K562 (cell line): Measurements from ENCODE around the gene AGPAT3. TPM values are rescaled to one million over a fixed set of nuclear protein-coding genes. Genes with fewer than 3 reads are reported as not detected.
A peak's percentile ranks its signal among the peaks of the same experiment; 100 is the strongest.

Source experiments
- ATAC-seq: fragments of 200-7000 bp; cut with Tn5 transposase; 3 replicates; pipeline ENCODE4 v1.9.1; 2020; ENCODE audit warnings: moderate library complexity
- BruUV-seq: library from RNA; stranded (reverse); fragments of 400-500 nt; replicated peaks from 2 replicates; lab custom pipeline; 2021; lab: Mats Ljungman, UMichigan
- CTCF ChIA-PET: fragments of 300-600 bp; formaldehyde crosslinking; extraction: SDS; loops from one replicate; lab custom pipeline; 2021; ENCODE audit warnings: low intra/inter-chr PET ratio; lab: Yijun Ruan, JAX
- POLR2A ChIA-PET: fragments of 300-600, 350-650 bp; sonication (Branson Sonifier 250); formaldehyde crosslinking; extraction: SDS; loops from one replicate; lab custom pipeline; 2021; ENCODE audit warnings: antibody characterized with exemption, inconsistent platforms; lab: Yijun Ruan, JAX
- DNase-seq, 4 experiments: peaks; one replicate each; pipeline versions ENCODE4 v3.0.0 to v3.0.0-alpha.2; 2011 to 2018; ENCODE audit warnings: low spot score in 3 of 4, mixed read lengths in 3 of 4; ENCODE audit errors: extremely low read depth in 1 of 4
- FAIRE-seq: peaks from 2 replicates; lab custom pipeline; 2011; peaks lifted over from hg19 to GRCh38; lab: Jason Lieb, UNC
- H2AFZ ChIP-seq: 2 replicates; pipeline ENCODE4 v1.6.0; 2011; ENCODE audit warnings: low read depth, low read length, control low read depth, inconsistent platforms
- H3K27ac ChIP-seq: fragments of 200-600 bp; 3 replicates; pipeline ENCODE4 v1.8.0; 2011; ENCODE audit warnings: low read depth, mild to moderate bottlenecking, control low read depth, inconsistent platforms, low read length, moderate library complexity, mixed read lengths; ENCODE audit errors: extremely low read depth
- H3K27me3 ChIP-seq, 2 experiments: fragments of 300-600 bp in 1 of 2; 2 replicates in 1 of 2; 3 replicates in 1 of 2; pipeline versions ENCODE4 v1.6.0 to v1.8.0; 2011; ENCODE audit warnings: inconsistent platforms in 2 of 2, low read length in 2 of 2, mild to moderate bottlenecking in 1 of 2, mixed read lengths in 1 of 2, moderate library complexity in 1 of 2; ENCODE audit not compliant: control insufficient read depth in 2 of 2, insufficient read depth in 2 of 2
- H3K36me3 ChIP-seq: fragments of 300-600 bp; 3 replicates; pipeline ENCODE4 v1.8.0; 2011; ENCODE audit warnings: mild to moderate bottlenecking, low read length, inconsistent platforms; ENCODE audit not compliant: control insufficient read depth, insufficient read depth
- H3K4me1 ChIP-seq, 2 experiments: fragments of 200-600 bp in 1 of 2; replicated peaks in 1 of 2; 2 replicates in 1 of 2; 3 replicates in 1 of 2; pipeline versions ENCODE4 v1.5.1 to v1.8.0; 2011; ENCODE audit warnings: inconsistent platforms in 2 of 2, low read length in 2 of 2, mild to moderate bottlenecking in 1 of 2, mixed read lengths in 1 of 2, moderate library complexity in 1 of 2; ENCODE audit not compliant: control insufficient read depth in 2 of 2, insufficient read depth in 2 of 2
- H3K4me2 ChIP-seq: 2 replicates; pipeline ENCODE4 v1.6.1; 2011; ENCODE audit warnings: low read length, control low read depth, inconsistent platforms, mixed read lengths; ENCODE audit not compliant: insufficient read depth
- H3K4me3 ChIP-seq: fragments of 200-600 bp; sonication (generic), shearing (Covaris generic); 2 replicates; pipeline ENCODE4 v1.5.1; 2016; ENCODE audit warnings: control low read depth, inconsistent platforms
- H3K79me2 ChIP-seq: fragments of 200-600 bp; 3 replicates; pipeline ENCODE4 v1.8.0; 2011; ENCODE audit warnings: low read length, inconsistent platforms; ENCODE audit not compliant: control insufficient read depth, insufficient read depth
- H3K9ac ChIP-seq, 2 experiments: 2 replicates each; pipeline versions ENCODE4 v1.6.0 to v1.6.1; 2011; ENCODE audit warnings: low read depth in 2 of 2, low read length in 2 of 2, control low read depth in 1 of 2, inconsistent platforms in 1 of 2, mild to moderate bottlenecking in 1 of 2, mixed read lengths in 1 of 2; ENCODE audit not compliant: insufficient read depth in 1 of 2
- H3K9me1 ChIP-seq: one replicate; pipeline ENCODE4 v1.6.0; 2011; ENCODE audit warnings: inconsistent platforms, mild to moderate bottlenecking, low read length, moderate library complexity; ENCODE audit not compliant: control insufficient read depth, insufficient read depth
- H3K9me3 ChIP-seq: replicated peaks from 2 replicates; pipeline ENCODE4 v1.5.1; 2011; ENCODE audit warnings: low read depth, low read length, inconsistent platforms; ENCODE audit not compliant: control insufficient read depth, insufficient read depth
- H4K20me1 ChIP-seq: replicated peaks from 2 replicates; pipeline ENCODE4 v1.6.1; 2011; ENCODE audit warnings: low read length, inconsistent platforms, mixed read lengths; ENCODE audit not compliant: control insufficient read depth, insufficient read depth
- CUX1 ChIP-seq: fragments of 200-800 bp; sonication (Bioruptor generic); IDR thresholded peaks from 2 replicates; pipeline ENCODE4 v1.6.1; 2016; ENCODE audit warnings: missing genetic modification characterization, missing compliant biosample characterization
- GTF2E2 ChIP-seq: fragments of 200-800 bp; sonication (Bioruptor generic); IDR thresholded peaks from 2 replicates; pipeline ENCODE4 v1.6.1; 2016; ENCODE audit warnings: missing genetic modification characterization, missing compliant biosample characterization
- HDGF ChIP-seq: fragments of 450-650 bp; IDR thresholded peaks from 2 replicates; pipeline ENCODE4 v1.6.1; 2016
- IRF9 ChIP-seq: fragments of 450-650 bp; IDR thresholded peaks from 2 replicates; pipeline ENCODE4 v1.6.1; 2016; ENCODE audit warnings: missing biosample characterization, missing genetic modification characterization
- MNT ChIP-seq, 2 experiments: fragments of 450-650 bp; conservative IDR thresholded peaks; 2 replicates each; pipeline ENCODE4 v1.6.1; 2017; ENCODE audit warnings: mild to moderate bottlenecking in 2 of 2, moderate library complexity in 2 of 2
- NR2F6 ChIP-seq: fragments of 450-650 bp; formaldehyde crosslinking; IDR thresholded peaks from 2 replicates; pipeline ENCODE4 v1.4.0; 2020; ENCODE audit warnings: mild to moderate bottlenecking
- RAD51 ChIP-seq: fragments of 450-650 bp; IDR thresholded peaks from 2 replicates; pipeline ENCODE4 v1.7.1; 2016; ENCODE audit warnings: low read depth, mild to moderate bottlenecking, borderline replicate concordance
- SIX5 ChIP-seq, 2 experiments: IDR thresholded peaks; 2 replicates each; pipeline ENCODE4 v1.6.1; 2011; ENCODE audit warnings: low read length in 2 of 2, borderline replicate concordance in 1 of 2, low read depth in 1 of 2, mild to moderate bottlenecking in 1 of 2, moderate library complexity in 1 of 2; ENCODE audit not compliant: insufficient read depth in 1 of 2
- WGBS: fragments of 100-300 bp; shearing (Covaris generic); methylation state at CpG from one replicate; pipeline ENCODE4 v1.1.6; 2016; ENCODE audit warnings: low coverage, mixed read lengths; ENCODE audit not compliant: insufficient coverage; ENCODE audit errors: missing lambda C conversion rate; 5-methylcytosine and 5-hydroxymethylcytosine counted together
- in situ Hi-C: fragments of 300-500 bp; cut with MboI; formaldehyde crosslinking; loops from 4 replicates; pipeline ENCODE4 v1.15.0; 2018; ENCODE audit warnings: inconsistent platforms, mixed read lengths
- intact Hi-C: fragments of 100-400 bp; cut with micrococcal nuclease; formaldehyde crosslinking; loops from 2 replicates; pipeline ENCODE4 v1.14.2; 2022
- polyA plus RNA-seq, 8 experiments: library from polyadenylated mRNA; depleted of rRNA in 4 of 8; stranded (reverse) in 5 of 8; unstranded in 3 of 8; fragments of >200 nt; fragmentation: Nextera tagmentation in 2 of 8; fragmentation: Illumina TruSeq in 1 of 8; extraction: Ambion mirVana in 2 of 8; extraction: Trizol in 1 of 8; gene quantifications; 2 replicates each; pipeline versions ENCODE4 v1.2.1 to v1.2.3, GENCODE V29; 2011 to 2014; ENCODE audit warnings: inconsistent platforms in 1 of 8, missing spikeins in 1 of 8
- total RNA-seq, 7 experiments: library from RNA; depleted of rRNA in 6 of 7; stranded (reverse); fragments of >200 nt in 6 of 7; fragmentation: Illumina TruSeq in 2 of 7; extraction: Trizol in 2 of 7; gene quantifications; 2 replicates each; pipeline versions ENCODE4 v1.2.1 to v1.2.3, GENCODE V29; 2011 to 2021; ENCODE audit warnings: low replicate concordance in 1 of 7

The AGPAT3 gene
- total and polyA plus RNA-seq, 9 of the 15 experiments (the other 6 are each of a cell fraction or from before 2014, with no cell fraction given): 1.5 to 88.4 (median 35.7) TPM

- no TSS peak for BruUV-seq
- Histone ChIP-seq H3K79me2 (peaks cover 97% of the 10 kb centered on the region), H3K9ac (peak overlapping the region in 1 of 2 experiments; percentile 26; a peak in 2 of 4 replicates), H3K4me3 (no peak overlapping the region), H3K27me3 (no peaks in the 10 kb centered on the region; a peak in 1 of 5 replicates), H3K4me1 (peaks cover 57 to 64% of the 10 kb centered on the region in 2 experiments), H2AFZ (no peak overlapping the region), H3K9me1 (no peaks in the 10 kb centered on the region), H3K27ac (peak overlapping the region; percentile 58), H3K9me3 (no peaks in the 10 kb centered on the region), H4K20me1 (peaks cover 3% of the 10 kb centered on the region; the same call in 1 of the 2 replicates), H3K36me3 (peaks cover 10% of the 10 kb centered on the region; the same call in 1 of the 3 replicates), H3K4me2 (peak overlapping the region; percentile 63; the same call in 1 of the 2 replicates)
- ATAC-seq (no peak), FAIRE-seq (no peak), DNase-seq (no peak)
- ChIA-PET POLR2A (interaction anchor here (0.6 to 1.0 kb wide), 6 partner anchors 8 to 872 kb away, joined by 3 to 5 read pairs (median 3); no protein-coding TSS in a partner anchor), CTCF (no interaction called here)
- intact Hi-C loops: no loop called here
- 0 out of 2 replicates have a peak, but pooled peaks have one; percentile 1 for TF ChIP-seq CUX1 (CRISPR knock-in tag)
- TF ChIP-seq GTF2E2 (tag): 0 out of 2 replicates have a peak, but pooled peaks have one; percentile 20
- no peak for TF ChIP-seq SIX5 (IDR thresholded peaks at IDR 0.05; ENCODE audit: borderline replicate concordance in 1 of 2, insufficient read depth in 1 of 2, low read depth in 1 of 2, low read length in 2 of 2)
- TF ChIP-seq HDGF: 0 out of 2 replicates have a peak, but pooled peaks have one; percentile 7
- 0 out of 2 replicates have a peak, but pooled peaks have one; percentile 11 for TF ChIP-seq IRF9 (tag)
- TF ChIP-seq NR2F6 (CRISPR knock-in tag): no peak
- 0 out of 4 replicates have a peak, but pooled peaks of 1 of the 2 experiments have one; percentile 11 for TF ChIP-seq MNT (conservative IDR thresholded peaks at IDR 0.05)
- 0 out of 2 replicates have a peak, but pooled peaks have one; percentile 6 for TF ChIP-seq RAD51
- 24% methylated on average over 1 of the region's 1 CpG for WGBS
- in situ Hi-C loops: no loop called here
These were observed 156.0 kb downstream of the AGPAT3 start for GRCh38 chr21:44021064-44021463.
